ENCODE results near the gene ZFP90. TPM values are rescaled to one million over a fixed set of nuclear protein-coding genes. Genes with fewer than 3 reads are reported as not detected.

ZFP90 gene
- total and polyA plus RNA-seq, 9 donors = 16.7 to 50.0 (median 35.9) TPM

DNA sequence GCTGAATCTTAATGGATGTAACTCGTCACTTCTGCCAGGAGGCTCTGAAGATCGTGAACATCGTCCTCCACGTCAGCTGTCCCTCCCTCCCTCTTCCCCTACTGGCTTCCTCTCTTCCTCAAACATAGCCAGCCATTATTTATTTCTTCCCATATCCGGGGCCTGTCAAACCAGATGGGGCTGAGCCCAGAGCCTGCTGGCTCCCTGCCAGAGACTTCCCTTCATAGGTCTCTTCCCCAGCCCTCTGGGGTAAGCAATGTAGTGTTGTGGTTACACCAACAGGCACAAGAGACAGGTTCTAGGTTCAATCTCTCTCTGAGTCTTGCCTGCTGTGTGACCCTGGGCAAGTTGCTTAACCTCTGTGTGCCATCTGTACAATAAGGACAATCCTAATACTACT, 40.1 kb upstream of the ZFP90 start:
- no peaks in the 10 kb centered on the region for H3K4me1 ChIP-seq (ENCODE audit: insufficient read depth)
- H3K4me3 ChIP-seq = no peak overlapping the region
- intact Hi-C loops (cut with DNase I) = no loop called here
- DNase-seq = no peak
- H3K27ac ChIP-seq = no peak overlapping the region
- H3K27me3 ChIP-seq = no peaks in the 10 kb centered on the region
- no peaks in the 10 kb centered on the region for H3K9me3 ChIP-seq
- TF ChIP-seq EP300 (IDR thresholded peaks at IDR 0.05) (no peak), POLR2A (IDR thresholded peaks at IDR 0.05) (no peak)
- TF ChIP-seq, protein P1, sequence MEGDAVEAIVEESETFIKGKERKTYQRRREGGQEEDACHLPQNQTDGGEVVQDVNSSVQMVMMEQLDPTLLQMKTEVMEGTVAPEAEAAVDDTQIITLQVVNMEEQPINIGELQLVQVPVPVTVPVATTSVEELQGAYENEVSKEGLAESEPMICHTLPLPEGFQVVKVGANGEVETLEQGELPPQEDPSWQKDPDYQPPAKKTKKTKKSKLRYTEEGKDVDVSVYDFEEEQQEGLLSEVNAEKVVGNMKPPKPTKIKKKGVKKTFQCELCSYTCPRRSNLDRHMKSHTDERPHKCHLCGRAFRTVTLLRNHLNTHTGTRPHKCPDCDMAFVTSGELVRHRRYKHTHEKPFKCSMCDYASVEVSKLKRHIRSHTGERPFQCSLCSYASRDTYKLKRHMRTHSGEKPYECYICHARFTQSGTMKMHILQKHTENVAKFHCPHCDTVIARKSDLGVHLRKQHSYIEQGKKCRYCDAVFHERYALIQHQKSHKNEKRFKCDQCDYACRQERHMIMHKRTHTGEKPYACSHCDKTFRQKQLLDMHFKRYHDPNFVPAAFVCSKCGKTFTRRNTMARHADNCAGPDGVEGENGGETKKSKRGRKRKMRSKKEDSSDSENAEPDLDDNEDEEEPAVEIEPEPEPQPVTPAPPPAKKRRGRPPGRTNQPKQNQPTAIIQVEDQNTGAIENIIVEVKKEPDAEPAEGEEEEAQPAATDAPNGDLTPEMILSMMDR (IDR thresholded peaks at IDR 0.05) = no peak
- no peaks in the 10 kb centered on the region for H3K36me3 ChIP-seq
- 37 to 40% (median 40%) methylated on average over 5 of the region's 5 CpGs for WGBS, 3 donors

- Histone ChIP-seq H3K9me3 (no peaks in the 10 kb centered on the region), H3K4me3 (no peak overlapping the region), H3K27me3 (no peaks in the 10 kb centered on the region), H3K4me1 (ENCODE audit: insufficient read depth) (no peaks in the 10 kb centered on the region), H3K27ac (no peak overlapping the region), H3K36me3 (no peaks in the 10 kb centered on the region)
- no peak for TF ChIP-seq EP300 (IDR thresholded peaks at IDR 0.05)
- TF ChIP-seq, protein P1 (IDR thresholded peaks at IDR 0.05) = no peak
- no peak for TF ChIP-seq POLR2A (IDR thresholded peaks at IDR 0.05)
- no peak for DNase-seq
- 84 to 93% (median 85%) methylated on average over 3 of the region's 3 CpGs for WGBS, 3 donors
- intact Hi-C loops (cut with DNase I) = no loop called here
Measured at GRCh38 chr16:68503334-68503733, 35.8 kb upstream of the ZFP90 start.

GRCh38 chr16:68504066-68504465, 35.0 kb upstream of the ZFP90 start:
- Histone ChIP-seq H3K9me3 (no peaks in the 10 kb centered on the region), H3K4me3 (no peak overlapping the region), H3K4me1 (ENCODE audit: insufficient read depth) (no peaks in the 10 kb centered on the region), H3K27me3 (no peaks in the 10 kb centered on the region), H3K27ac (no peak overlapping the region), H3K36me3 (no peaks in the 10 kb centered on the region)
- WGBS, 3 donors = 74 to 80% (median 80%) methylated on average over 7 of the region's 7 CpGs
- intact Hi-C loops (cut with DNase I) = no loop called here
- no peak for TF ChIP-seq POLR2A (IDR thresholded peaks at IDR 0.05)
- TF ChIP-seq, protein P1 (IDR thresholded peaks at IDR 0.05) = no peak
- no peak for TF ChIP-seq EP300 (IDR thresholded peaks at IDR 0.05)
- no peak for DNase-seq

- Histone ChIP-seq H3K27ac (no peak overlapping the region), H3K4me1 (ENCODE audit: insufficient read depth) (peaks cover 3% of the 10 kb centered on the region), H3K36me3 (no peaks in the 10 kb centered on the region), H3K4me3 (no peak overlapping the region), H3K9me3 (no peaks in the 10 kb centered on the region), H3K27me3 (no peaks in the 10 kb centered on the region)
- intact Hi-C loops (cut with DNase I) = loop anchor here in 1 of 4 donors (5.0 kb wide), 1 partner anchor 109 kb away; no protein-coding TSS in a partner anchor
- no peak for TF ChIP-seq POLR2A (IDR thresholded peaks at IDR 0.05)
- TF ChIP-seq, protein P1 (IDR thresholded peaks at IDR 0.05) = no peak
- no peak for TF ChIP-seq EP300 (IDR thresholded peaks at IDR 0.05)
- no peak for DNase-seq
- 58 to 74% (median 63%) methylated on average over 10 of the region's 10 CpGs for WGBS, 3 donors
Measured at GRCh38 chr16:68506331-68507053, 32.6 kb upstream of the ZFP90 start.

All from ovary (tissue), 9 donors.